ENCODE data around the gene PIGA. TPM values are rescaled to one million over a fixed set of nuclear protein-coding genes. Genes with fewer than 3 reads are reported as not detected.
"Not testable (repeated sequence)": the region's sequence is repeated elsewhere in the genome, so short reads cannot be mapped to it uniquely, and the experiment has no call there.

The PIGA gene
- polyA plus RNA-seq, 3 donors = 13.5 to 22.4 (median 18.9) TPM

- no peak for DNase-seq (ENCODE audit: extremely low read depth in 1 of 11, low read depth in 9 of 11, low spot score in 4 of 11)
Observed at GRCh38 chrX:15328821-15329220, 6.5 kb downstream of the PIGA start.

- DNase-seq (ENCODE audit: extremely low read depth in 1 of 11, low read depth in 9 of 11, low spot score in 4 of 11) = no peak
Observed at GRCh38 chrX:15328131-15328530, 7.2 kb downstream of the PIGA start.

DNA sequence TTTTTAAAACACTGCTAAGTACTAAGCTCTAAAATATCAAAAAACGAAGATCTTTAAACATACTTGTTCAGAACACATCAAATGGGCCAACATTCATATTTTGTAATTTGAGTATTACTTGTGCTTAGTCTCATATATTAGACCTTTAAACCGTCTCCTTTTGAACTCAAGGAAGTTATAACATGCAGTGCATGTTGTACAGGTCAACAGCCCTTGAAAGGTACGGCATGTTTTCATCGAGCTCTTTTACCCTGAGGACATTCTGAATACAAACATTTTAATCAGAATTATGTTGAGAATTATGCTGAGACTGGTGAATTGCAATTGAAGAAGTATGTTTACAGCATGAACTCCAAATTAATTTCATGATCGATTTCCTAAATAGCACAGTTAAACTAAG is 12.9 kb downstream of the PIGA start:
- no peak for DNase-seq (ENCODE audit: extremely low read depth in 1 of 11, low read depth in 9 of 11, low spot score in 4 of 11)

DNA sequence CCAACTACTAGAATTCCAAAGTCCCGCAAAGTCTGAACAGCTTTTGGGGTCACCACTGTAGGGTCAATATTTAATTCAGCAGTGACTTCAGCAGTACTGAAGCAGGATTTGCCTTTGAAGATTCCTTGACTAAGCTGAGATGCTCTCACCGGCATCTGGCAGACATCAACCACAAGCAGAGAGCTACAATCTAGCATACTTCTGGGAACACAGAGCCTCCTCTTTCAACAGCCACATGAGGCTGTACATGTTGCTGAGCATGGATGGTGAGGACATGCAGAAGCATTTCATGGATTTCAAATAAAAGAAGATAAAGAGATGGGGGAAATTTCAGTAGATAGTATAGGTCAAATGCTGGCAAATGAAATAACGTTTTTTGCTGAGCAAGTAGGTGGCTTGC is 13.3 kb downstream of the PIGA start:
- no peak for DNase-seq (ENCODE audit: extremely low read depth in 1 of 11, low read depth in 9 of 11, low spot score in 4 of 11)

DNA sequence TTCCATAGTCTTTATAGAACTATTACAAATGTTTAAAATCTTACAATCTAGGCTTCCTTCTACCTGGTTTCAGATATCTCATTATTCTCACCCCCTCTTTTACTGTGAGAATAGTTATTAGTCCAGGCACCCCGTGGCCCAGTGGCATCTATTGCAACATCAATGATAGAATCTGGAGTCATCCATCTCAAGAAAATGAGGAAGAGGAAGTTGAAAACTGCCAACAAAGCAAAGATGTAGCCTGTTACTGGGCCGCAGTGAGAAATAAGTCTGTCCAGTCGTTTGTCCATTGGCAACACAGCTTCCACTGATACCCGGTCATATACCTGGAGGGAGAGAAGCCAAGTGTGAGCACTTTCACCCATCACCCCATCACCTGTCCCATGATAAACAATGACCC is 13.9 kb downstream of the PIGA start:
- DNase-seq (ENCODE audit: extremely low read depth in 1 of 11, low read depth in 9 of 11, low spot score in 4 of 11) = no peak

DNA sequence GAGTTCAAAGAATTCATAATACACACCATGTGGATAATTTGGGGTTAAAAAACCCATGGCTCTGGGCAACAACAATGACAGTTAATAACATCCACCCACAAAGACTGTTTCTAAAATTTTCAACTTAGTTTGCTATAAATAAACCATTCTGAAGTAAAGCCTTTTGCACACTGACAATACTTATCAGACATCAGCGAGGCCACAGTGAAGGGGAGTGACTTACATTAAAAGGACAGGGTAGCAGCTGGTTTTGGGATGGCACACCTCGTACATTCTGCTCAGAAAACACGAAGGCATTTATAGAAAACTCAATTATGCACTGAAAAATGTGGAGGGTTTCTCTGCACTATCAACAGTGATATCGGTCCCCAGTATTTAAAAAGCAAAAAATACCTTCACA is 15.0 kb downstream of the PIGA start:
- no peak for DNase-seq (ENCODE audit: extremely low read depth in 1 of 11, low read depth in 9 of 11, low spot score in 4 of 11)

DNA sequence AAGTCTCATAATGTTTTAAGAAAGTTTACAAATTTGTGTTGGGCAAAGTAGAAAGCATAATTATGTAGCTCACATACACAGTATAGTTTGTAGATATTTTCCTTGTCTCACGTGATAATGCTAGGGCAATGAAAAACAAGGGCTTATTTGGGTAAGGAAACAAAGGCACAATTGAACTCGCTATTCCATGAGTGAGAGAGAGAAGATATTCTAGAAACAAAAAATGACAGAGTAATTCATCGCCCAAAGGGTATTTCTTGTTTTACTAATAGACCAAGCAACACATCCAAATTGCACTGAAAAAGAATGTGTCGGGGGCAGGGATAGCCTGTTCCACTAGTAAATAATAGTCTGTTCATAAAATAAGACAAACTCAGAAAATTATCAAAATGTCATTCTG is 16.2 kb downstream of the PIGA start:
- no peak for DNase-seq (ENCODE audit: extremely low read depth in 1 of 11, low read depth in 9 of 11, low spot score in 4 of 11)

DNA sequence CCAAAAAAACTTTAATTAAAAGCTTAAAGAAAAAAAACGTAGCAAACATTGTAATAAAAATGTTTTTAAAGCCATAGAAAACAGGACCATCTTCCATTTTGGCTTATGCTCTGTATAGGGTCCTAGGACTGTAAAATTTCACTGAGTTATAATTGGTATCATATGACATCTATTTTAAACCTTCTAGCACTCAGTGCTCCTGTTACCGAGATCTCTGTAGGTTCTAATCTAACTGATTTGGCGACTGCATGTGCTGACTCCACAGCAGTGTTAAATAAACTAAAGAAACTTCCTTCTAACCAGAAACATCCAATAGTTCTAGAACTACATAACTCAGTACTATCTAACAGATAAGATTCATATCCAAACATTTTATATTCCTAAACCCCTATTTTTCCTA is 19.8 kb downstream of the PIGA start, which contains the start of gene ASB11:
Gene ASB11 (minus strand): TSS at position 132 of the 400 bp plus-strand sequence. CDS start 35 bp downstream, at position 97.
- no peak for DNase-seq (ENCODE audit: extremely low read depth in 1 of 11, low read depth in 9 of 11, low spot score in 4 of 11)

GRCh38 chrX:15314472-15314871 is 20.9 kb downstream of the PIGA start:
- no peak for DNase-seq (ENCODE audit: extremely low read depth in 1 of 11, low read depth in 9 of 11, low spot score in 4 of 11)

DNA sequence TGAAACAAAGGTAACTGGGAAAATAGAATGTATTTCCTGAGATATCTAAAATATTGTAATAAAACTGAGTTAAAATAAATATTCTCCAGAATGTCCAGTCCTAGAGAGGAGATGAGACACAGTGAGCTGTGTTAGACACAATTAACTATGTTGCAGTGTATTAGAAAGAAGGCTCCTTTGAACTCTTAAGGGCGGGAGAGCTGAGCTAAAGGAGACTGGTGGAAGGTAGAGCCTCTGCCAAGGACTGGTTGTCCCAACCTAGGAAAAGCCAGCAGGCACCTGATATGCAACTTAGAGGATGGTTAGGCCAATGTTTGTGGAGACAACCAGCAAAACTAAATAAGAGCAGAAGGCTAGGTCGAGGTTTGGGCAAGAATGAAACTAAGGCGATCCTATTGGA is 24.2 kb downstream of the PIGA start:
- DNase-seq (ENCODE audit: extremely low read depth in 1 of 11, low read depth in 9 of 11, low spot score in 4 of 11) = no peak

- DNase-seq (ENCODE audit: extremely low read depth in 1 of 11, low read depth in 9 of 11, low spot score in 4 of 11) = peak in 8 of 11 donors; percentile 7 to 59 (median 36)
Observed at GRCh38 chrX:15310117-15310516, 25.2 kb downstream of the PIGA start.

- DNase-seq (ENCODE audit: extremely low read depth in 1 of 11, low read depth in 9 of 11, low spot score in 4 of 11) = not testable (repeated sequence)
Observed at GRCh38 chrX:15305899-15306298, 29.4 kb downstream of the PIGA start.

DNA sequence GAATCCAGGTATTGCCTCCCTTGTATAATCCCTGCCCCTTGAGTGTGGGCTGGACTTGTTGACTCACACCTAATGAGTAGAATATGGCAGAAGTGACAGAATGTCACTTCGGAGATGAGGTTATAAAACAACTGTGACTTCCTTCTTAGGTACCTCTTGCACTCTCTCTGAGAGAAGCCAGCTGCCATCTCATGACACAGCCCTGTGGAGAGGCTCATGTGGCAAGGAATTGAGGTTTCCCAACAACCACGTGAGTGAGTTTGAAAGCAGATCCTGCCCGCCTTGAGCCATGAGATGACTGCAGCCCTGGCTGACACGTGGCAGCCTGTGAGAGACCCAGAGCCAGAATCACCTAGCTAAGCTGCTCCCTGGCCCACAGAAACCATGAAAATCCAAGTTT is 33.4 kb downstream of the PIGA start:
- DNase-seq (ENCODE audit: extremely low read depth in 1 of 11, low read depth in 9 of 11, low spot score in 4 of 11) = no peak

DNA sequence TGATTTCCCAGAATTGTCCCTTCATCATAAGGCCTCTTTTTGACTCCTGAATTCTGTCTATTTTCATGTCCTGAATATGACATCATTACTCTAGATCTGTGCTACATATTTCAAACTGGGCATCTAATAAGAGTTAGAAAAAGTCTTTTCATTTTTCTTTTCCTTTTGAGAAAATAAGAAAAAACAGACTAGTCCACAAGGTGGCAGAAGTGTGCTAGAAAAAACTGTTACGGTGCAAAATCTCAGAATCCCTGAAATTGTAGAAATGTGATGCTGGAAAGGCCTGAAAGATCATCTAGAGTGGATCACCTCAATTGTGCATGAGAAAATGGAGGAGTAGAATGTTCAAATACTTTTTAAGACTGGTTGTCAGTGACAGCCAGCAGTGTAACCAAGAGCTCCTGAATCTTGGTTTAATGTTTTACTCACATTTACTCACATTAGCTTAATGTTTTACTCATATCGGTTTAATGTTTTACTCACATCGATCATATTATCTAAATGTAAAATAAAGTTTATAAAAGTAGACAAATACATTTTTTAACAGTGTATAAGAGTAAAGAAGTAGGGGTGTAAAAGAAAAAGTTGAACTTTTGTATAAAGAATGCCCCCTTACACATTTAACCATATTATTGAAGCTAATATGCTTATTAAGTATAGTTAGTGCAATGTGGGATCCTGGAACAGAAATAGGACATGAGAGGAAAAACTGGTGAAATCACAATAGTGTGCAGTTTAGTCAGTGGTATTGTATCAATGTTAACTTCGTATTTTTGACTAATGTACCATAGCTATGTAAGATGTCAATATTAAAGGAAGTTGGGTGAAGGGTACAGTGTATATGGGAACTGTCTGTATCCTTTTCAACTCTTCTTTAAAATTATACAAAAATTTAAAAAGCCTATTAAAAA is 35.1 kb downstream of the PIGA start:
- peak in 2 of 11 donors; percentile 6 to 27 for DNase-seq (ENCODE audit: extremely low read depth in 1 of 11, low read depth in 9 of 11, low spot score in 4 of 11)

- no peak for DNase-seq (ENCODE audit: extremely low read depth in 1 of 11, low read depth in 9 of 11, low spot score in 4 of 11)
Observed at GRCh38 chrX:15298780-15299179, 36.5 kb downstream of the PIGA start.

- no peak for DNase-seq (ENCODE audit: extremely low read depth in 1 of 11, low read depth in 9 of 11, low spot score in 4 of 11)
Observed at GRCh38 chrX:15298201-15298600, 37.1 kb downstream of the PIGA start.

GRCh38 chrX:15293451-15293850 is 41.9 kb downstream of the PIGA start:
- no peak for DNase-seq (ENCODE audit: extremely low read depth in 1 of 11, low read depth in 9 of 11, low spot score in 4 of 11)

GRCh38 chrX:15292861-15293260 is 42.5 kb downstream of the PIGA start:
- DNase-seq (ENCODE audit: extremely low read depth in 1 of 11, low read depth in 9 of 11, low spot score in 4 of 11) = no peak

DNA sequence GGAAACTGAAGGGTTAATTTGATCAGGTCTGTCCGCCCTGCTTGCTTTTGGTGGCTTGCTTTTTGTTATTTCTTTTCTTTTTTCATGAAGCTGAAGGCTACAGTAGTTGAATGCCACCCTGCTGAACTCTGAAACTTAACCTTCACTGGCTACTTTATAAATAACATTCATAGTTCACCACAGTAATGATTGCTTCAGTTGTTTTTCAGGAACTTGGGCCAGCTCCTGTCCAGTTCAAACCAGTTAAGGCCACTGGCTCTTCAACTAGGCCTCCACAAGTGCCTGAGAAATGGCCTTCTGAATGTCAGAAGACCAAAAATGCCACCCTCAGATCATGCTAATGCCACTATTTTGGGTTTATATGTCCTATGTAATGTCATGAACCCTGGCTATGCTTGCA is 57.7 kb downstream of the PIGA start:
- DNase-seq (ENCODE audit: extremely low read depth in 1 of 11, low read depth in 9 of 11, low spot score in 4 of 11) = no peak

- DNase-seq (ENCODE audit: extremely low read depth in 1 of 11, low read depth in 9 of 11, low spot score in 4 of 11) = no peak
Observed at GRCh38 chrX:15274946-15275345, 60.4 kb downstream of the PIGA start.

DNA sequence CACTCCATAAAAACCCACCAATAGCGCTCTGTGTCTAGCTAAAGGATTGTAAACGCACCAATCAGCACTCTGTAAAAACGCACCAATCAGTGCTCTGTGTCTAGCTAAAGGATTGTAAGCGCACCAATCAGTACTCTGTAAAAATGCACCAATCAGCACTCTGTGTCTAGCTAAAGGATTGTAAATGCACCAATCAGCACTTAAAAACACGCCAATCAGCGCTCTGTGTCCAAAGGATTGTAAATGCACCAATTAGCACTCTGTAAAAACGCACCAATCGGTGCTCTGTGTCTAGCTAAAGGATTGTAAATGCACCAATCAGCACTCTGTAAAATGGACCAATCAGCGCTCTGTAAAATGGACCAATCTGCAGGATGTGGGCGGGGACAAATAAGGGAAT is 62.0 kb downstream of the PIGA start:
- not testable (repeated sequence) for DNase-seq (ENCODE audit: extremely low read depth in 1 of 11, low read depth in 9 of 11, low spot score in 4 of 11)
